ENCODE measurements around the gene MT4.
"Not testable (repeated sequence)": the region's sequence is repeated elsewhere in the genome, so short reads cannot be mapped to it uniquely, and the experiment has no call there.

MT4 gene

GRCh38 chr16:56559109-56559508 is 5.8 kb upstream of the MT4 start:
- no peak for DNase-seq (ENCODE audit: low read depth)

- DNase-seq (ENCODE audit: low read depth), result no peak
Measured at GRCh38 chr16:56560447-56560846, 4.4 kb upstream of the MT4 start.

- DNase-seq (ENCODE audit: low read depth), result no peak
Measured at GRCh38 chr16:56561126-56561525, 3.7 kb upstream of the MT4 start.

- DNase-seq (ENCODE audit: low read depth), result no peak
Measured at GRCh38 chr16:56569971-56570370, 5.1 kb downstream of the MT4 start.

GRCh38 chr16:56571525-56571924 is 6.7 kb downstream of the MT4 start:
- DNase-seq (ENCODE audit: low read depth), result no peak

GRCh38 chr16:56574625-56575024 is 9.8 kb downstream of the MT4 start:
- no peak for DNase-seq (ENCODE audit: low read depth)

- DNase-seq (ENCODE audit: low read depth), result peak; percentile 39
Measured at GRCh38 chr16:56576585-56577299, 11.9 kb downstream of the MT4 start.

- DNase-seq (ENCODE audit: low read depth), result no peak
Measured at GRCh38 chr16:56577300-56577625, 12.4 kb downstream of the MT4 start.

- no peak for DNase-seq (ENCODE audit: low read depth)
Measured at GRCh38 chr16:56580391-56581048, 15.6 kb downstream of the MT4 start.

- not testable (repeated sequence) for DNase-seq (ENCODE audit: low read depth)
Measured at GRCh38 chr16:56582911-56583310, 18.0 kb downstream of the MT4 start.

- DNase-seq (ENCODE audit: low read depth), result no peak
Measured at GRCh38 chr16:56583351-56584168, 18.7 kb downstream of the MT4 start.

- DNase-seq (ENCODE audit: low read depth), result no peak
Measured at GRCh38 chr16:56584276-56584675, 19.4 kb downstream of the MT4 start.

GRCh38 chr16:56588781-56589140 is 23.9 kb downstream of the MT4 start:
- no peak for DNase-seq (ENCODE audit: low read depth)

GRCh38 chr16:56589141-56590039 is 24.5 kb downstream of the MT4 start, which contains the start of gene MT3:
Gene MT3, plus strand, starts transcription at chr16:56589528. Its CDS starts 63 bp downstream, at chr16:56589591.
- DNase-seq (ENCODE audit: low read depth), result no peak

- DNase-seq (ENCODE audit: low read depth), result no peak
Measured at GRCh38 chr16:56591377-56592060, 26.6 kb downstream of the MT4 start.

- DNase-seq (ENCODE audit: low read depth), result no peak
Measured at GRCh38 chr16:56593573-56594291, 28.9 kb downstream of the MT4 start.

GRCh38 chr16:56594292-56594619 is 29.4 kb downstream of the MT4 start:
- DNase-seq (ENCODE audit: low read depth), result no peak

GRCh38 chr16:56600398-56600999 is 35.6 kb downstream of the MT4 start:
- DNase-seq (ENCODE audit: low read depth), result no peak

- DNase-seq (ENCODE audit: low read depth), result no peak
Measured at GRCh38 chr16:56601325-56601724, 36.5 kb downstream of the MT4 start.

GRCh38 chr16:56603589-56603988 is 38.7 kb downstream of the MT4 start:
- no peak for DNase-seq (ENCODE audit: low read depth)
